Measurements from ENCODE around the gene SERPINB10. TPM values are rescaled to one million over a fixed set of nuclear protein-coding genes. Genes with fewer than 3 reads are reported as not detected.

SERPINB10 gene
- total and polyA plus RNA-seq, 2 donors from 2014 or later, result not detected

GRCh38 chr18:63906056-63906455, 1.7 kb upstream of the SERPINB10 start:
- Histone ChIP-seq H3K9ac (ENCODE audit: low read length in 3 of 3) (no peak overlapping the region), H3K4me1 (ENCODE audit: control insufficient read depth in 2 of 3, insufficient read depth in 2 of 3, low read depth in 1 of 3, low read length in 3 of 3) (no peaks in the 10 kb centered on the region), H3K9me3 (ENCODE audit: control insufficient read depth in 2 of 3, insufficient read depth in 1 of 3, low read length in 3 of 3) (no peaks in the 10 kb centered on the region), H3K27me3 (ENCODE audit: control insufficient read depth, insufficient read depth, low read length) (no peaks in the 10 kb centered on the region), H3K36me3 (ENCODE audit: control insufficient read depth in 2 of 3, insufficient read depth in 3 of 3, low read length in 3 of 3) (no peaks in the 10 kb centered on the region), H3K4me3 (ENCODE audit: low read length in 3 of 3) (no peak overlapping the region), H3K27ac (ENCODE audit: low read depth in 2 of 2, low read length in 2 of 2) (no peak overlapping the region)
- TF ChIP-seq, protein P1, sequence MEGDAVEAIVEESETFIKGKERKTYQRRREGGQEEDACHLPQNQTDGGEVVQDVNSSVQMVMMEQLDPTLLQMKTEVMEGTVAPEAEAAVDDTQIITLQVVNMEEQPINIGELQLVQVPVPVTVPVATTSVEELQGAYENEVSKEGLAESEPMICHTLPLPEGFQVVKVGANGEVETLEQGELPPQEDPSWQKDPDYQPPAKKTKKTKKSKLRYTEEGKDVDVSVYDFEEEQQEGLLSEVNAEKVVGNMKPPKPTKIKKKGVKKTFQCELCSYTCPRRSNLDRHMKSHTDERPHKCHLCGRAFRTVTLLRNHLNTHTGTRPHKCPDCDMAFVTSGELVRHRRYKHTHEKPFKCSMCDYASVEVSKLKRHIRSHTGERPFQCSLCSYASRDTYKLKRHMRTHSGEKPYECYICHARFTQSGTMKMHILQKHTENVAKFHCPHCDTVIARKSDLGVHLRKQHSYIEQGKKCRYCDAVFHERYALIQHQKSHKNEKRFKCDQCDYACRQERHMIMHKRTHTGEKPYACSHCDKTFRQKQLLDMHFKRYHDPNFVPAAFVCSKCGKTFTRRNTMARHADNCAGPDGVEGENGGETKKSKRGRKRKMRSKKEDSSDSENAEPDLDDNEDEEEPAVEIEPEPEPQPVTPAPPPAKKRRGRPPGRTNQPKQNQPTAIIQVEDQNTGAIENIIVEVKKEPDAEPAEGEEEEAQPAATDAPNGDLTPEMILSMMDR (IDR thresholded peaks at IDR 0.05; ENCODE audit: borderline replicate concordance, extremely low read depth, insufficient read depth), result no peak
- DNase-seq, result no peak
- FAIRE-seq, result no peak
- intact Hi-C loops (cut with DNase I), result no loop called here

DNA sequence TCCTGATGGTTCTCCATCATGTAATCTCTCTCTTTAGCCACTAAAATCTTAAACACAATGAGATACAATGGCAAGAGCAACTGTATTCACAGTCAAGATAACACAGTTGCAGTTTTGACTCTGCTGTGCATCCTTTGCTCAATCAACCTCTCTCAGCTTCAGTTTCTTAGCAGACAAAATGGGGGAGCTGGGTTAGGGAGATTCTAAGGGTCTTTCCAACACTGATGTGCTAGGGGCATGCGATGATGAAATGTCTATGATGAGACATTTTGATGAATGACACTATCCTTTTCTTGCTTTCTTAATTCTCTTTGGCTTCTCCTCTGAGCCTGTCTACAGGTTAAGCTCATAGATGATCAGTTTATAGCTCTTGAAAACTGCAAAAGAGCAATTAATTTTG, 1.1 kb downstream of the SERPINB10 start:
- no peak overlapping the region for H3K27ac ChIP-seq (ENCODE audit: low read depth in 2 of 2, low read length in 2 of 2)
- H3K9me3 ChIP-seq (ENCODE audit: control insufficient read depth in 2 of 3, insufficient read depth in 1 of 3, low read length in 3 of 3), result no peaks in the 10 kb centered on the region
- DNase-seq (no peak), FAIRE-seq (no peak)
- no peak overlapping the region for H3K9ac ChIP-seq (ENCODE audit: low read length in 3 of 3)
- TF ChIP-seq, protein P1 (IDR thresholded peaks at IDR 0.05; ENCODE audit: borderline replicate concordance, extremely low read depth, insufficient read depth), result no peak
- no peaks in the 10 kb centered on the region for H3K36me3 ChIP-seq (ENCODE audit: control insufficient read depth in 2 of 3, insufficient read depth in 3 of 3, low read length in 3 of 3)
- no peaks in the 10 kb centered on the region for H3K4me1 ChIP-seq (ENCODE audit: control insufficient read depth in 2 of 3, insufficient read depth in 2 of 3, low read depth in 1 of 3, low read length in 3 of 3)
- no peaks in the 10 kb centered on the region for H3K27me3 ChIP-seq (ENCODE audit: control insufficient read depth, insufficient read depth, low read length)
- intact Hi-C loops (cut with DNase I), result no loop called here
- no peak overlapping the region for H3K4me3 ChIP-seq (ENCODE audit: low read length in 3 of 3)

DNA sequence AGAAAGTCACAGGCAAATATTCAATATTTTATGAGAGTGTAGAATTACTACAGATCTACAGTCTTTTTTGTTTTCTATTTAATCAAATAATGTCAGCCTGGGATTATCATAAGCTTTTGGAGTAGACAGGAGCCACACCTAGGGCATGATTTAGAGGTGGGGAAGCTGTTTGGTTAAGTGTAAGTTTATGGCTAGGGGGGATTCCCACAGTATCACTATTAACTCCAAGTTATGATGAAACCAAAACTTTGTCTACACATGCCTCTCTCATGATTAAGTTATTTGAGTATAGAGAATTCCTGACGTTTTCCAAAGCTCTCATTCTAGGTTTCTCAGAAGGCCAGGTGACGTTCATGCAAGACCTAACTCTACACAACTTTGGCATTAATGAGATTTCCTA, 2.1 kb downstream of the SERPINB10 start:
- TF ChIP-seq, protein P1 (IDR thresholded peaks at IDR 0.05; ENCODE audit: borderline replicate concordance, extremely low read depth, insufficient read depth), result no peak
- intact Hi-C loops (cut with DNase I), result no loop called here
- no peak for DNase-seq

DNA sequence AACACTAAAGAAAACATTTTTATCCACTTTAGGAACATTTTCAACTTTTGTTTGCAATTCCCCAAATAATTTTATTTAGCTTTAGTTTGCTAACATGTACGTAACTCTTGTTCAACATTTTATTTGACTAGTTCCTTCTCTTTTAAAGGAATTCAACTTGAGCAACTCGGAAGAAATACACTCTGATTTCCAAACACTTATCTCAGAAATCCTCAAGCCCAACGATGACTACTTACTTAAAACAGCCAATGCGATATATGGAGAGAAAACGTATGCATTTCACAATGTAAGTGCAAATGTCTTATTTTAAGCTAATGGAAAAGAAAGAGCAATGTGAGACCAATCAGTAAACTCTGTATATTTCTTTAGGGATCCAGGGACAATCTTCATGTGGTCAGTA, 10.1 kb downstream of the SERPINB10 start:
- no peak for FAIRE-seq
- Histone ChIP-seq H3K4me3 (ENCODE audit: low read length in 3 of 3) (no peak overlapping the region), H3K36me3 (ENCODE audit: control insufficient read depth in 2 of 3, insufficient read depth in 3 of 3, low read length in 3 of 3) (no peaks in the 10 kb centered on the region), H3K9me3 (ENCODE audit: control insufficient read depth in 2 of 3, insufficient read depth in 1 of 3, low read length in 3 of 3) (no peaks in the 10 kb centered on the region), H3K9ac (ENCODE audit: low read length in 3 of 3) (no peak overlapping the region), H3K4me1 (ENCODE audit: control insufficient read depth in 2 of 3, insufficient read depth in 2 of 3, low read depth in 1 of 3, low read length in 3 of 3) (no peaks in the 10 kb centered on the region), H3K27me3 (ENCODE audit: control insufficient read depth, insufficient read depth, low read length) (no peaks in the 10 kb centered on the region), H3K27ac (ENCODE audit: low read depth in 2 of 2, low read length in 2 of 2) (no peak overlapping the region)
- DNase-seq, result no peak
- TF ChIP-seq, protein P1 (IDR thresholded peaks at IDR 0.05; ENCODE audit: borderline replicate concordance, extremely low read depth, insufficient read depth), result no peak
- intact Hi-C loops (cut with DNase I), result no loop called here

More for the DNA sequence above, 2.1 kb downstream of the SERPINB10 start:
- H3K36me3 ChIP-seq (ENCODE audit: control insufficient read depth in 2 of 3, insufficient read depth in 3 of 3, low read length in 3 of 3), result no peaks in the 10 kb centered on the region
- H3K27me3 ChIP-seq (ENCODE audit: control insufficient read depth, insufficient read depth, low read length), result no peaks in the 10 kb centered on the region
- H3K9ac ChIP-seq (ENCODE audit: low read length in 3 of 3), result no peak overlapping the region
- H3K27ac ChIP-seq (ENCODE audit: low read depth in 2 of 2, low read length in 2 of 2), result no peak overlapping the region
- no peak overlapping the region for H3K4me3 ChIP-seq (ENCODE audit: low read length in 3 of 3)
- no peaks in the 10 kb centered on the region for H3K4me1 ChIP-seq (ENCODE audit: control insufficient read depth in 2 of 3, insufficient read depth in 2 of 3, low read depth in 1 of 3, low read length in 3 of 3)
- no peak for FAIRE-seq
- H3K9me3 ChIP-seq (ENCODE audit: control insufficient read depth in 2 of 3, insufficient read depth in 1 of 3, low read length in 3 of 3), result no peaks in the 10 kb centered on the region

Data from kidney (tissue), 14 donors.